Activated CD4-positive, alpha-beta T cell treated with anti-CD3 and anti-CD28 coated beads, Interleukin-2, amount 10 ng/mL, durations not matched to agents 7 days and 5 days (primary cell): Measurements from ENCODE around the gene LOXL3. TPM values are rescaled to one million over a fixed set of nuclear protein-coding genes. Genes with fewer than 3 reads are reported as not detected.

Experiments used
- CTCF ChIA-PET: fragments of 350-600 bp; sonication (Branson Sonifier 250); formaldehyde crosslinking; loops from one replicate; lab custom pipeline; 2021; ENCODE audit warnings: antibody characterized with exemption; lab: Charles Lee
- POLR2A ChIA-PET: fragments of 350-600 bp; sonication (Branson Sonifier 250); formaldehyde crosslinking; loops from one replicate; lab custom pipeline; 2021; ENCODE audit warnings: antibody characterized with exemption; lab: Charles Lee
- DNase-seq: peaks from one replicate; pipeline ENCODE4 v3.0.0-alpha.2; 2020
- H3K27ac Mint-ChIP-seq: one replicate; pipeline ENCODE4 v1.8.0; 2021; ENCODE audit warnings: mild to moderate bottlenecking, moderate library complexity, mixed read lengths
- H3K27me3 Mint-ChIP-seq: one replicate; pipeline ENCODE4 v1.8.0; 2021; ENCODE audit warnings: mixed read lengths
- H3K36me3 Mint-ChIP-seq: one replicate; pipeline ENCODE4 v1.8.0; 2021; ENCODE audit warnings: low read depth, mixed read lengths
- H3K4me1 Mint-ChIP-seq: one replicate; pipeline ENCODE4 v1.8.0; 2021; ENCODE audit warnings: mixed read lengths
- H3K4me3 Mint-ChIP-seq: one replicate; pipeline ENCODE4 v1.8.0; 2021; ENCODE audit warnings: mild to moderate bottlenecking, moderate library complexity, mixed read lengths
- H3K9me3 Mint-ChIP-seq: one replicate; pipeline ENCODE4 v1.8.0; 2021; ENCODE audit warnings: mixed read lengths
- total RNA-seq, 2 experiments: library from RNA; stranded (reverse); gene quantifications; one replicate each; pipeline ENCODE4 v1.2.3, GENCODE V29; 2021

LOXL3 gene
- total RNA-seq, 2 experiments from 2014 or later: 0.12 to 0.15 TPM

DNA sequence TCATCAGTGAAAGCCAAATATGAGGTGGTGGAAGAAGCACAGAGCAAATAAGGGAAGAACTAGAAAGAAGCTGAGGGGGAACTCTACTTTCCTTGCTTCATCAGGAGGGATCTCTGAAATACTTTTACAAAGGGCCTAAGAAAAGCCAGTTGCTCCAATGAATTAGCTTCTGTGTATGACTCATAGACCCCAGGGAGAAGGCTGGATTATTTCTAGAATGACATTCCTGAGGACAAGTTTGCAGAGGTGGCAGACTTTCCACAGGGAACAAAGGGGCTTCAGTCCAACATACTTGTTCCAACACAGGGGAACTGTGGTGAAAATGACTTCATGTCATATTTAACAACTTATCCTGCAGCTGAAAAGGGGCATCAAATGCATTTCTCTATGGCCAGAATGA lies 29.8 kb upstream of the LOXL3 start:
- H3K4me1 Mint-ChIP-seq: peaks cover 30% of the 10 kb centered on the region
- H3K4me3 Mint-ChIP-seq: no peak overlapping the region
- no peak overlapping the region for H3K27ac Mint-ChIP-seq
- POLR2A ChIA-PET: no interaction called here
- no peaks in the 10 kb centered on the region for H3K27me3 Mint-ChIP-seq
- no peak for DNase-seq
- CTCF ChIA-PET: interaction anchor here (1.0 to 8.3 kb wide), 12 partner anchors 8 to 757 kb away, joined by 3 to 56 read pairs (median 3); partner anchors contain the start of genes AUP1, DQX1, HTRA2 and WBP1
- H3K9me3 Mint-ChIP-seq: no peaks in the 10 kb centered on the region
- no peaks in the 10 kb centered on the region for H3K36me3 Mint-ChIP-seq

- Mint-ChIP-seq H3K4me1 (peaks cover 36% of the 10 kb centered on the region), H3K9me3 (no peaks in the 10 kb centered on the region), H3K36me3 (no peaks in the 10 kb centered on the region), H3K27ac (no peak overlapping the region), H3K4me3 (no peak overlapping the region), H3K27me3 (no peaks in the 10 kb centered on the region)
- POLR2A ChIA-PET: no interaction called here
- CTCF ChIA-PET: interaction anchor here (1.2 to 8.3 kb wide), 2 partner anchors 7 to 22 kb away, joined by 4 to 56 read pairs; no protein-coding TSS in a partner anchor
- no peak for DNase-seq
These were observed 28.4 kb upstream of the LOXL3 start for GRCh38 chr2:74582184-74582583.

DNA sequence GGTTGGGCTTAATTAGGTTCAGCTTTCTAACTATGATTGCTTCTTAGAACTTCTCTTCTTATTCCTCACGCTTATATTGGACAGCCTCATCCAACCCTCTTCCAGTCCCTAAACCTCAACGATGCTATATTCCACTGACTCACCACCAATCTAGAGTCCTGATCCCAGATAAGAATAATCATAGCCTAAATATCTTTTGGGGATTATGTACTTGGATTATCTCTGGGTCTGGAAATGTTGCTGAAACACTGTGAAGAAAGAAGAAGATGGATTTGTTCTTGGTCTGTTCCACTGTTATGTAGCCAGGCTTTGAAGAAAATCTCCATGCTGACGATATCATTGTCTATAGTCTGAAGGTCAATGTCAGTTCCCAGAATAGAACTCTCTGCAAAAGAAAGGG lies 27.7 kb upstream of the LOXL3 start:
- Mint-ChIP-seq H3K4me1 (peaks cover 43% of the 10 kb centered on the region), H3K27ac (no peak overlapping the region), H3K36me3 (no peaks in the 10 kb centered on the region), H3K9me3 (no peaks in the 10 kb centered on the region), H3K4me3 (no peak overlapping the region), H3K27me3 (no peaks in the 10 kb centered on the region)
- CTCF ChIA-PET: no interaction called here
- POLR2A ChIA-PET: no interaction called here
- DNase-seq: no peak

DNA sequence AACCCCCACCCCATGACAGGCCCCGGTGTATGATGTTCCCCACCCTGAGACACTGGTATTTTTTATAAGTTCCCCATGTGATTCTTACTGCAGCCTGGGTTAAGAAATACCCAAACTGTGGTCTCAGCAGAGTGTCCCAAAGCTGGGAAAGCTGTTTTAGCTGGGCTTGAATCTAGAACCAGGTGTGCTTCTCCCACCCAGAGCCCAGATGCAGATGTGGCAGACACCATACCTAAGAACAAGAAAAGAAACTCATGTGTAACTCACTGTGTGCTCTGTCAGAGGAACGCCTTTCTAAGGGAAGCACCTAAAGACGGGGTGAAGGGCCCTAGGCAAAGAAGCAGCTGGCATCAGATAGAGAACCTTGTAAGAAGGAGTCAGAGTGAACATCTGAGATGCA lies 24.7 kb upstream of the LOXL3 start:
- no peak overlapping the region for H3K27ac Mint-ChIP-seq
- peaks cover 6% of the 10 kb centered on the region for H3K9me3 Mint-ChIP-seq
- POLR2A ChIA-PET: interaction anchor here (1.0 kb wide), 1 partner anchor 28 kb away, joined by 3 read pairs; no protein-coding TSS in a partner anchor
- H3K4me1 Mint-ChIP-seq: peaks cover 35% of the 10 kb centered on the region
- DNase-seq: no peak
- no peak overlapping the region for H3K4me3 Mint-ChIP-seq
- H3K27me3 Mint-ChIP-seq: no peaks in the 10 kb centered on the region
- H3K36me3 Mint-ChIP-seq: peaks cover 11% of the 10 kb centered on the region
- CTCF ChIA-PET: interaction anchor here (1.0 to 5.7 kb wide), 5 partner anchors 9 to 39 kb away, joined by 3 to 36 read pairs (median 5); no protein-coding TSS in a partner anchor

GRCh38 chr2:74577448-74577847 lies 23.7 kb upstream of the LOXL3 start:
- Mint-ChIP-seq H3K4me3 (no peak overlapping the region), H3K27ac (no peak overlapping the region), H3K9me3 (peaks cover 8% of the 10 kb centered on the region), H3K36me3 (peaks cover 12% of the 10 kb centered on the region), H3K4me1 (peaks cover 33% of the 10 kb centered on the region), H3K27me3 (no peaks in the 10 kb centered on the region)
- POLR2A ChIA-PET: no interaction called here
- DNase-seq: no peak
- CTCF ChIA-PET: interaction anchor here (1.2 to 6.2 kb wide), 7 partner anchors 9 to 95 kb away, joined by 3 to 56 read pairs (median 23); partner anchors contain the start of genes CCDC142 and TTC31

GRCh38 chr2:74576863-74577229 lies 23.1 kb upstream of the LOXL3 start:
- no peak overlapping the region for H3K4me3 Mint-ChIP-seq

GRCh38 chr2:74576211-74576862 lies 22.6 kb upstream of the LOXL3 start:
- CTCF ChIA-PET: interaction anchor here (1.1 to 6.2 kb wide), 8 partner anchors 9 to 94 kb away, joined by 3 to 56 read pairs (median 14); partner anchors contain the start of genes CCDC142 and TTC31
- POLR2A ChIA-PET: no interaction called here
- DNase-seq: no peak
- peaks cover 12% of the 10 kb centered on the region for H3K36me3 Mint-ChIP-seq
- peaks cover 33% of the 10 kb centered on the region for H3K4me1 Mint-ChIP-seq
- no peak overlapping the region for H3K27ac Mint-ChIP-seq
- H3K27me3 Mint-ChIP-seq: no peaks in the 10 kb centered on the region
- H3K4me3 Mint-ChIP-seq: no peak overlapping the region
- H3K9me3 Mint-ChIP-seq: peaks cover 8% of the 10 kb centered on the region

More at GRCh38 chr2:74576863-74577229, 23.1 kb upstream of the LOXL3 start:
- H3K27me3 Mint-ChIP-seq: no peaks in the 10 kb centered on the region
- peaks cover 8% of the 10 kb centered on the region for H3K9me3 Mint-ChIP-seq
- peaks cover 33% of the 10 kb centered on the region for H3K4me1 Mint-ChIP-seq
- ChIA-PET POLR2A (no interaction called here), CTCF (interaction anchor here (1.1 to 6.2 kb wide), 8 partner anchors 9 to 94 kb away, joined by 3 to 56 read pairs (median 14); partner anchors contain the start of genes CCDC142 and TTC31)
- H3K36me3 Mint-ChIP-seq: peaks cover 12% of the 10 kb centered on the region
- no peak overlapping the region for H3K27ac Mint-ChIP-seq
- DNase-seq: no peak

DNA sequence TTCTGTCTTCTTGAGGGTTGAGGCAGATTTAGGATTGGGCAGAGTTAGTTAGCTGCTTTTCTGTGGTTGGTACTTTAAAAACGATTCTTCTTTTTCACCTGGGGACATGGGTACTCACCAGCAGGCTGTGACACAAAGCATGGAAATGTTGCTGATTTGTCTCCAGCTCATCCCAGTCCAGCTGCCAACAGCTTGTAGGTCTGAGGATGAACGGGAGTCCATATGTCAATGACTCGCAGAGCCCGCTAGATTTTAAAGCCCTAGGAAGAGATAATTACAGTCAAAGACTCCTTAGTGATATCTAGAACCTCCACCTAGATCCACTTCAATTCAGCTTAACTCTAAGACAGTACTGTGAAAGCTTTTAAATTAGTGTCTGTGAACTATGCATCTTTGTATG lies 21.6 kb upstream of the LOXL3 start:
- H3K36me3 Mint-ChIP-seq: peaks cover 12% of the 10 kb centered on the region
- POLR2A ChIA-PET: interaction anchor here (0.6 kb wide), 1 partner anchor 78 kb away, joined by 3 read pairs; no protein-coding TSS in a partner anchor
- DNase-seq: no peak
- H3K4me1 Mint-ChIP-seq: peaks cover 33% of the 10 kb centered on the region
- CTCF ChIA-PET: interaction anchor here (4.8 to 6.2 kb wide), 4 partner anchors 8 to 93 kb away, joined by 23 to 56 read pairs (median 30); partner anchors contain the start of genes CCDC142 and TTC31
- H3K27me3 Mint-ChIP-seq: no peaks in the 10 kb centered on the region
- H3K4me3 Mint-ChIP-seq: no peak overlapping the region
- H3K9me3 Mint-ChIP-seq: peaks cover 8% of the 10 kb centered on the region
- no peak overlapping the region for H3K27ac Mint-ChIP-seq

GRCh38 chr2:74573747-74574562 lies 20.2 kb upstream of the LOXL3 start:
- peak; percentile 56 for DNase-seq
- Mint-ChIP-seq H3K9me3 (peaks cover 8% of the 10 kb centered on the region), H3K27me3 (no peaks in the 10 kb centered on the region), H3K27ac (peak overlapping the region; percentile 67), H3K36me3 (peaks cover 12% of the 10 kb centered on the region), H3K4me3 (peak overlapping the region; percentile 28), H3K4me1 (peaks cover 33% of the 10 kb centered on the region)
- ChIA-PET POLR2A (interaction anchor here (0.7 kb wide), 1 partner anchor 44 kb away, joined by 3 read pairs; the partner anchor contains the start of genes AUP1 and HTRA2), CTCF (interaction anchor here (0.7 to 6.2 kb wide), 5 partner anchors 12 to 203 kb away, joined by 3 to 56 read pairs (median 23); partner anchors contain the start of genes CCDC142 and TTC31)

GRCh38 chr2:74572178-74572925 lies 18.6 kb upstream of the LOXL3 start:
- CTCF ChIA-PET: interaction anchor here (1.5 to 6.2 kb wide), 2 partner anchors 14 to 21 kb away, joined by 5 to 56 read pairs; no protein-coding TSS in a partner anchor
- Mint-ChIP-seq H3K27me3 (no peaks in the 10 kb centered on the region), H3K4me3 (no peak overlapping the region), H3K9me3 (peaks cover 8% of the 10 kb centered on the region), H3K4me1 (peaks cover 38% of the 10 kb centered on the region), H3K27ac (no peak overlapping the region), H3K36me3 (peaks cover 12% of the 10 kb centered on the region)
- DNase-seq: no peak
- POLR2A ChIA-PET: no interaction called here

DNA sequence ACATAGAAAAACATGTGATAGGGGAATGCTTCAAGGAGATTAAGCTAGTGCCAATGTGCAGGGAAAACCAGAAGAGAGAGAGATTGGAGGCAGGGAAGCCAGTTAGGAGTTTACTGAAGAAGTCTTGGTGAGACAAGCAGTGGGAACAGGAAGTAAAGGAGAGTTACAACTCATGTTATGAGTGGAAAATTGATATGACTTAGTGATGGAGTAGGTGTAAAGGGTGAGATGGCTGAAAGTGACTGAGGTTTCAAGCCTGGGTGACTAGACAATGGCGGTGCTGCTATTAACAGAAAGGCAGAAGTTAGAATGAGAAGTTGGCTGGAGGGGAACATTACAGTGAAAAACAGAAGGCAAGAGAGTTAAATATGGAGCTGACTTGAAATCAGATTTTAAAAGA lies 17.3 kb upstream of the LOXL3 start:
- peaks cover 8% of the 10 kb centered on the region for H3K9me3 Mint-ChIP-seq
- H3K36me3 Mint-ChIP-seq: peaks cover 12% of the 10 kb centered on the region
- no peaks in the 10 kb centered on the region for H3K27me3 Mint-ChIP-seq
- no peak for DNase-seq
- POLR2A ChIA-PET: no interaction called here
- no peak overlapping the region for H3K4me3 Mint-ChIP-seq
- peaks cover 37% of the 10 kb centered on the region for H3K4me1 Mint-ChIP-seq
- no peak overlapping the region for H3K27ac Mint-ChIP-seq
- CTCF ChIA-PET: interaction anchor here (1.0 to 2.3 kb wide), 5 partner anchors 13 to 88 kb away, joined by 3 to 7 read pairs (median 3); partner anchors contain the start of genes CCDC142 and TTC31

DNA sequence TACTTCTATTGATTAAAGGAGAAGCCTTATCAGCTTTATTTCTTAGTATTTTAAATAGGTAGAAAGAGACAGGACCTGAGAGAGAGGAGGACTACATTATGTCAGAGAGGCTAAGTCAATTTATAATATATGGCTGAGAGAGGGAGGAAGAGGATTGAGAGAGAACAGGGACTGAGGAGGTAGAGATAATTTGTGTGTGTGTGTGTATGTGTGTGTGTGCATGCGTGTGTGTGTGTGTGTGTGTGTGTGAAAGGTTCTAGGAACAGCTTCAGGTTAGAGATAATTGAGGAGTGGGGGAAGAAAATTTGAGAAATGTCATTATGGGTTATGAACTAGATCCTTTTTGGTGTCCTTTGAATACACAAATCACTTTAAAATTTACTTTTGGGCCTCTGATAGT lies 15.9 kb upstream of the LOXL3 start:
- peaks cover 35% of the 10 kb centered on the region for H3K4me1 Mint-ChIP-seq
- CTCF ChIA-PET: interaction anchor here (1.3 to 4.6 kb wide), 5 partner anchors 8 to 87 kb away, joined by 3 to 24 read pairs (median 5); partner anchors contain the start of genes CCDC142 and TTC31

More for the DNA sequence above, 15.9 kb upstream of the LOXL3 start:
- Mint-ChIP-seq H3K4me3 (no peak overlapping the region), H3K36me3 (peaks cover 11% of the 10 kb centered on the region), H3K27ac (no peak overlapping the region), H3K9me3 (peaks cover 7% of the 10 kb centered on the region), H3K27me3 (peaks cover 2% of the 10 kb centered on the region)
- no peak for DNase-seq
- POLR2A ChIA-PET: no interaction called here
